GM18505 (cell line): Measurements from ENCODE around the gene RFC1.
"Not testable (repeated sequence)": the region's sequence is repeated elsewhere in the genome, so short reads cannot be mapped to it uniquely, and the experiment has no call there.

ENCODE experiments used
- ATAC-seq: cut with Tn5 transposase; IDR thresholded peaks from one replicate; pipeline ENCODE4 v1.9.1; 2021; ENCODE audit not compliant: unreplicated experiment
- POLR2A ChIP-seq: IDR thresholded peaks from 4 replicates; pipeline ENCODE4 v1.6.1; 2011; ENCODE audit warnings: borderline replicate concordance; ENCODE audit not compliant: insufficient read depth, insufficient read length; ENCODE audit errors: extremely low read depth

Gene RFC1

DNA sequence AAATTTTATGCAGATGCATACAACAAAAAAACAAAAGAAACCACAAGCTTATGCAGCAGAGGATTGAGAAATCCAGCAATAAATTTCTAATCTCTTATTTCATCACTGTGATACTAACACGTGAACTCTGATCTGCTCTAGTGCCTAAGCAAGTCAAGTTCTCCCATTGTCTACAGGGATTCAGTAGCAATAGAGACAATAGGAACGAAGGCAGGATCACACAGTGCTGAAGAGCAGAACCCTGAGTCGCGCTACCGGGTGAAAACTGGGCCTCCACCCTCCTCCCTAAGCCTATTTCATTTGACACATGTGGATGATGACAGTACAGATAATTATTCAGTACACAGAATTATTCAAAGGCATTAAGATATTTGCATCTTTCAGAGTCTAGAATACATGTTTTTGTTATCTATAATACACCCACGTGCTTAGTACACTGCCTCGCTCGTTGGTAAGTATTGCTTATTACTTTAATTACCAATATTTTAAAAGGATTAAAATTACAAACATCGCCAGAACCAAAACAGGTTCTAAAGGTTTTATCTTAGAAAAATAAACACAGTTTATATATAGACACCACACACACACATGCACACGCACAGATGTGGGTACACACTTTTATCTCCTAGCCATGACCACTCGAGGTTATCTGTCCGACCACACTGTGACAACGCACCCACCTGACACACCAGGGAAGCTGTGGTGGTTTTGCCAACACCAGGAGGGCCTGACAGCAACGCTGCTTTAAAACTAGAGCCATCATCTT lies 60.1 kb downstream of the RFC1 start:
- no peak for TF ChIP-seq POLR2A
- ATAC-seq: no peak

DNA sequence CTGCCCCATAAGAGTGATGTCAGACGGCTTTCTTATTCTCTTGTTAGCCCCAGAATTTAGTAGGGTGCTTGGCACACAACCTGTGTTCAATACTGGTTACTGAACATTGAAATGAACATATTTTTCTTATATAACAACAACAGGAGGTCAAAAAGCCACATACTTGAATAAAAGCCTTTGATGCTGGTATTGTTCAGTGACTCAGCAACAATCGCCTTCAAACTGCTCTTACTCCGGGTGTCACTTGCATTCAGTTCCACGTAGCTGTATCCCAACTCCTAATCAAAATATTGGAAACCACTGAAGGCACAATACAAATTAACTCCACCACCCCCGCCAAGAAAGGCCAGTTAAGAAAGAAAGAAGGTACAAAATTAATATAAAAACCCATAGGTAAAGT lies 61.5 kb downstream of the RFC1 start:
- no peak for ATAC-seq

DNA sequence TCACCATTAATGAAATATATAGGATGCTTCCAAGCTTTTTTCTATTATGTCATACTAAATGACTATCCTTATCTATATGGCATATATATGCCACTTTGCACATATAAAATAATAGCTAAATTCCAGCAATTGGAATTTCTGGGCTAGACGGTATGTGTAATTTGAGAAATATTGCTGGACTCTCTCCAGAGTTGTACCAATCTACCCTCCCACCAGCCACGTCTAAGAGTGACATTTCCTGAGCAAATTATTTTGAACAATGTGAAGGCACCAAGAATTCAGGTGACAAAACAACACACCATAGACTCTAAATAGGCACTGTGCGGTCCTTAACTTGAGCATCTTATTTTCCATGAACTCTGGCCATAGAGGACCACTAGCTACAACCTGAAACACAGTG lies 62.3 kb downstream of the RFC1 start:
- TF ChIP-seq POLR2A: no peak
- ATAC-seq: no peak

More for the DNA sequence above, 61.5 kb downstream of the RFC1 start:
- TF ChIP-seq POLR2A: no peak

DNA sequence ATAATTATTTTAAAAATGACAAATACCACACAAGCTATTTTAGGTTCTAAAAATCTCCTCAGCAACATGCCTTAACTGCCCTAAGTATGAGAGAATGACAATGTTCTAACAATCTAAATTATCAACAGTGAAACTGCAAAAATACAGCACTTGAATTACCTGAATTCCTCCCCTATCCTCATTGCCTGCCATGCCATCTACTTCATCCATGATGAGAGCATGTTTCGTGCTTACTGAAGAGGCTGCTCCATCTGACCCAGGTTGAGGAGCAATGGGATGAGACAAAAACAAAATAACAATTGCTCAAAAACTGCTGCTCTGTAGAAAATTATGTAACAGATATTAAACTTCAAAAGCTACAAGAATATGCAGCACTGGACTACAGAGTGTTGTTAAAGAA lies 63.3 kb downstream of the RFC1 start:
- no peak for ATAC-seq
- TF ChIP-seq POLR2A: no peak

DNA sequence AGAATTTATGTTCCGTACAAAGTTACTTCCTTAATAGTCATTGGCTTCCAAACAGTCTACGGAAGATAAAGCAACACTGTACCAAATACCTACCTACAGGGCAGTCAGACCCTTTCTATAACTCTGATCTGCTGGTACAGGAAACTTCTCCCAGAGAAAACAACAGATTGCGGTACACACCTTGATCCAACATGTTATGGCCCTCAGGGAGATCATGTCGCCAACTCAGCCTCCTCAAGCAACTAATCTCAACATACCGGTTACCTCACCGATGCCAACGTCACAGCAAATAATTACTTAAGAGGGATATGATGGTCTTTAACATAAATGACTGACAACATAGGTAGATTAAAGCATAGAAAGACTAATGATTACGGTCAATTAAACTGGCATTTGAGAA lies 70.4 kb downstream of the RFC1 start:
- no peak for ATAC-seq
- no peak for TF ChIP-seq POLR2A

DNA sequence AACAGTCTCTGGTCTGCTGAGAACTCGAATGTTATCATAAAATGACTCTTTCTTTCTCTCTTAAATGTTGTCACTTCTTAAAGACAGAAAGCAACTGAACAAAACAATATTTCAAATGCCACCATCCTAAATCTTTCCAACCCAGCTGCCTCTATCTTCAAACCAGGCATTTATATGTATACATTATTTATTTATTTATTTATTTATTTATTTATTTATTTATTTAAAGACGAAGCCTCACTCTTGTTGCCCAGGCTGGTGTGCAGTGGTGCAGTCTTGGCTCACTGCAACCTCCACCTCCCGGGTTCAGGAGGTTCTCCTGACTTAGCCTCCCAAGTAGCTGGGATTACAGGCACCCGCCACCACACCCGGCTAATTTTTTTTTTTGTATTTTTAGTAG lies 73.7 kb downstream of the RFC1 start:
- ATAC-seq: not testable (repeated sequence)

DNA sequence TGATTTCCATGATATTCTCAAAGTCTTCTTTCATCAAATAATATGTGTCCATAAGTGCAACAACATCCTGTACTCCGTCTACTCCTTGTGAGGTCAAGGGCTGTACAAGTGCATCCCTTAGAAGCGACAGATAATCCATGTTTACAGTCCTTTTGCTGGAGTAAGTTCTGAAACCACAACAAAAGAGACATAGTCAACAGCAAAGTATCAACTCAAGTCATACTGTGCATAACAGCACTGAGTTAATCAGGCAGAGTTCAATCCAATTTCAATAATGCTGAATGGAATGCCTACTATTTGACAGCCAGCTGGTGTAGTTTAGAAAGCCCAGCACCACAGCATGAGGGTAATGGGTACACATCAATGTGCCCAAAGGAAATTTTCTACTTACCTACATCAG lies 74.5 kb downstream of the RFC1 start:
- no peak for ATAC-seq
- TF ChIP-seq POLR2A: no peak

DNA sequence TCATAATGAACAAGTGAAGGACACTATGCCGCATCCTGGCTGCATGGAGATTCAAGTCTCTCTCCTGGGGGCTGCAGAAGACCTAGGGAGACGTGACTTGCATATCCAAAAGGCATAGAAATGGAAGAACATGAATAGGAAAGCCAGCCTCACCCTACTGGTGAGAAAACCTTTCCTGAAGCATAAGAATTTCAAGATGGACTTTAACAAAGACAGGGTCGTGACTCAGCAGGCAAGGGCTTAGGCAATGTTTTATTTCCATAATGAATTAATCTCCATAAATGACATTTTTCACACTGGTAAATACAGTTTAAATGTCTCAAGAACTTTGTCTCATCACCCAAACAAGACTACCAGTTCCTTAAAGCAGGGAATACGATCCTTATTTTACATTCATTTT lies 78.9 kb downstream of the RFC1 start:
- no peak for TF ChIP-seq POLR2A

DNA sequence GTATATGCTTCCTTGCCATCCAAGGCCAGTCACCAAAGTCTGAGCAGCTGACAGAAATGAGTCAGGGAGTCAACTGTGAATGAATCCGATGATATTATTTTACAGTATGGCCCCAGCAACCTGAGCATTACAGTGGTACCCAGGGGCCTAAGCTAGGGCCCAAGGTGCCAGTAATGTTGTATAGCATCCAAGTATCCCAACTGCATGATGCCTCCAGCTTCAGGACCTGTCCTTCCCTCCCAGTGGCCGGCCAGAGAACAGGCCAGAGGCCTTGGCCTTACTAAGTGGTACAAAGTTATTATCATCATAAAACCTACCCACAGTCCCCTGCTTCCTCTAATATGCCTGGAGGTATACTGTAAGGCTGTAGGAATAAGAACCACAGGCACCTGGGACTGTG lies 79.9 kb downstream of the RFC1 start:
- no peak for ATAC-seq
- no peak for TF ChIP-seq POLR2A

More for the DNA sequence above, 78.9 kb downstream of the RFC1 start:
- no peak for ATAC-seq

DNA sequence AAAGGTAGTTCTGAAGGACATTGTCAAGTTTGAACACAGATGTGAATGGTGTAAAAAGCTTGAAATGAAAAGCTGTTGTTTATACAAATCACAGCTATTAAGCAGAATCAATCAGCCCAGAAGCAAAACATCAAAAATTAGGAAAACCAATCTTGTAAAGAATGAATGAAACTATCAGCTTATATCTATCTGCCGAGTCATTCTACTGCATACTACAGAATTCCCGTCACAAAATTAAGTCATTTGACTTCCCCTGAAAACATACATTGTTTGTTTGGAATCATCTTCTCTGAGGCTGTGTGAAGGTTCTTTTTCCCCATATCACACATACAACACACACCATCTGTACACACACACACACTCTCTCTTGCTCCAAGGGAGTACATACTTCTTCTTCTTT lies 80.3 kb downstream of the RFC1 start:
- ATAC-seq: no peak
- TF ChIP-seq POLR2A: no peak

DNA sequence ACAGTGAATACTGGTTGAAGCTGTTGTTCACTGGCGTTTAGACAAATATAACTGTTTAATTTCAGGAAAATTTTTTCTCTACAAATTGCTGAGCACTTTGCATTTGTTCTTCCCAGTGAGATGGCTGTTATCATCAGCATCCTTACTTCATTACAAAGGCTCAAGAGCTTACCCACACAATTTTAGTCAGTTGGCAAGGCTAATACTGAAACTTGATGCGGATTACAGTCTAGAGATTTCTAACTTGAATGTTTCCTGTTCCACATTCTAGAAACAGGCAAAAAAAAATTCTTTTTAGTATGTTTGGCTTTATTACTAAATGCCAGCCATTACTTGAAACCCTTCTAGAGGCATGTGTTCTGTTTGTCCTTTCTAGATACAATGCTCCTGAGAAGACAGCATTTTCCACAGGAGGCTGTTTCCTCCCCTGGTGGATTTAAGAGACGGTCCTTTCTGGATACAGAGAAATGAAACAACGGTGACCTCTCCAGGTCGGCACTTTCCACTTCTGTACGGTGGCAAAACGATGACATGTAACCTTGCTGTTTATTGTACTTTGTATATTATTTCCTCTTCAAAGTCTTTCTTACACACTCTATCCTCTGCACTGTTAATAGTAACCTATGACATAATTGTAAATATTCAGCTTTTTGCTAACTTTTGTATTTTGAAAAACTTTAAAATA lies 80.9 kb downstream of the RFC1 start:
- ATAC-seq: no peak
- no peak for TF ChIP-seq POLR2A

DNA sequence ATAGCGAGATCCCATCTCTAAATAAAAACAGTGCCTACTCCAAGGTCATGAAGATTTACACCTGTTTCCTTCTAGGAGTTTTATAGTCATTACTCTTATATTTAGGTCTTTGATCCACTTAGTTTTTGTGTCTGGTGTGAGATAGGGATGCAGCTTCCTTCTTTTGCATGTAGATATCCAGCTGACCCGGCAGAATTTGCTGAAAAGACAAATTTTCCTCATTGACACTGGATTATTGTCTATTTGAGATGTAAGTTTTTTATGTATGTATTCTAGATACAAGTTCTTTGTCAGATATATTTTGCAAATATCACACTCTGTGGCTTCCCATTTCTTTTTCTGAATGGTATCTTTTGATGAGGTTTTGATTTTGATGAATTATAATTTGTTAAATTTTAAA lies 85.4 kb downstream of the RFC1 start:
- TF ChIP-seq POLR2A: no peak
- ATAC-seq: no peak

DNA sequence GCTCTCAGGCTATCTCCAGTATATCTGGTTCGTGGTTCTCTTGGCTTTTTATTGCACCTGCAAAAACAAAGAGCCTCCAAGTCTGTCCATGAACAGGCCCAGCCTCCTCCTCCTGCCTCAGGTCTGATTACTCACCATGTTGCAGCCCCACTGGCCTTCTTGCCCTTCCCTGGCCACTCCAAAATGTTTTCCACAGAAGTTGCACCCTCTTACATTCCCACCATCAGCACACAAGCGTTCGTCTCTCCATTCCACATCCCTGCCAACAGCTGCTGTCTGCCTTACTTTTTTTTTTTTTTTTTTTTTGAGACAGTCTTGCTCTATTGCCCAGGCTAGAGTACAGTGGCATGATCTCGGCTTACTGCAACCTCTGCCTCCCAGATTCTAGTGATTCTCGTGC lies 86.7 kb downstream of the RFC1 start:
- no peak for ATAC-seq
- TF ChIP-seq POLR2A: no peak

DNA sequence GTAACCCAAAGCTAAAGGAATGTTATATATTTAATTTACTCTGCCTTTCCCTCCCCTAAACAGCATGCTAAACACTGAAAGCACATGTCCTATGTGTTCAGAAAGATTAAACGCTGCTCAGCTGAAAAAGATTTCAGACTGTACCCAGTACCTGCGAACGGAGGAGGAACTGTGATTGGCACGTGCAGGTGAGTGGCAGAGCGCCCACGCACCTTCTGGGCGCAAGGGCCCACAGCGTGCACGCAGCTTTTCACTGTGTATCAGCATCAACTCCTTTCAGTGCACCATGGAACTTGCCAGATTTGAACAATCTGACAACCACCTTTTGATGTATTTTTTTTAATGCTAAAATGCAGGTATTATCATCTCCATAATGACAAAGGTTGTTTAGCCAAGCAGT lies 87.7 kb downstream of the RFC1 start:
- ATAC-seq: no peak
- no peak for TF ChIP-seq POLR2A

DNA sequence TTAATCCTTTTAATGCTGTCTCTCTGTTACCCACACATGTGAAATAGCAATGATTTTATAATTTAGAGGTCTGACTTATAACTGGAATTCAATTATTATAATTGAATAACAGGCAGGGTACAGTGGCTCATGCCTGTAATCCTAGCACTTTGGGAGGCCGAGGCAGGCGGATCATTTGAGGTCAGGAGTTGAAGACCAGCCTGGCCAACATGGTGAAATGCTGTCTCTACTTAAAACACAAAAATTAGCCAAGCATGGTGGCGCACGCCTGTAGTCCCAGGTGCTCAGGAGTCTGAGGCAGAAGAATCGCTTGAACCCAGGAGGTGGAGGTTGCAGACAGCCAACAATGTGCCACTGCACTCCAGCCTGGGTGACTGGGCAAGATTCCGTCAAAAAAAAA lies 88.5 kb downstream of the RFC1 start:
- ATAC-seq: not testable (repeated sequence)
